HepG2 (cell line): Measurements from ENCODE around the gene PALS1. TPM values are rescaled to one million over a fixed set of nuclear protein-coding genes. Genes with fewer than 3 reads are reported as not detected.

Experiments
- ATAC-seq: fragments of 200-7000 bp; cut with Tn5 transposase; 3 replicates; pipeline ENCODE4 v1.9.1; 2020; ENCODE audit warnings: mild to moderate bottlenecking, moderate library complexity
- BruUV-seq: library from RNA; stranded (reverse); fragments of 400-500 nt; replicated peaks from 2 replicates; lab custom pipeline; 2021; lab: Mats Ljungman, UMichigan
- CTCF ChIA-PET: fragments of 300-600 bp; formaldehyde crosslinking; extraction: SDS; loops from one replicate; lab custom pipeline; 2021; ENCODE audit warnings: low total read pairs, inconsistent platforms, low intra/inter-chr PET ratio; lab: Yijun Ruan, JAX
- POLR2A ChIA-PET: fragments of 350-600 bp; sonication (Branson Sonifier 250); formaldehyde crosslinking; loops from one replicate; lab custom pipeline; 2020; ENCODE audit warnings: antibody characterized with exemption, inconsistent platforms; lab: Yijun Ruan, JAX
- DNase-seq: peaks from one replicate; pipeline ENCODE4 v3.0.0-alpha.2; 2015; ENCODE audit warnings: low spot score
- FAIRE-seq: peaks from 3 replicates; lab custom pipeline; 2011; peaks lifted over from hg19 to GRCh38; lab: Jason Lieb, UNC
- H2AFZ ChIP-seq: one replicate; pipeline ENCODE4 v1.6.1; 2011; ENCODE audit warnings: low read length, inconsistent platforms
- H3K27ac ChIP-seq: fragments of 300-600 bp; 3 replicates; pipeline ENCODE4 v1.8.0; 2011; ENCODE audit warnings: mixed run types, mild to moderate bottlenecking, mixed read lengths, low read length, inconsistent platforms; ENCODE audit not compliant: insufficient read depth; ENCODE audit errors: extremely low read length
- H3K27me3 ChIP-seq, 2 experiments: fragments of 200-600 bp in 1 of 2; 2 replicates in 1 of 2; 3 replicates in 1 of 2; pipeline versions ENCODE4 v1.6.0 to v1.8.0; 2011; ENCODE audit warnings: low read length in 2 of 2, mild to moderate bottlenecking in 2 of 2, moderate library complexity in 2 of 2, inconsistent platforms in 1 of 2; ENCODE audit not compliant: insufficient read depth in 2 of 2, control insufficient read depth in 1 of 2
- H3K36me3 ChIP-seq, 2 experiments: fragments of 200-600 bp in 1 of 2; replicated peaks in 1 of 2; 2 replicates in 1 of 2; 3 replicates in 1 of 2; pipeline versions ENCODE4 v1.5.1 to v1.8.0; 2011; ENCODE audit warnings: low read length in 2 of 2, inconsistent platforms in 1 of 2; ENCODE audit not compliant: insufficient read depth in 2 of 2, control insufficient read depth in 1 of 2
- H3K4me1 ChIP-seq: 2 replicates; pipeline ENCODE4 v1.5.1; 2012; ENCODE audit warnings: low read length, inconsistent platforms; ENCODE audit not compliant: insufficient read depth
- H3K4me2 ChIP-seq: 2 replicates; pipeline ENCODE4 v1.6.0; 2011; ENCODE audit warnings: low read depth, low read length, inconsistent platforms
- H3K4me3 ChIP-seq, 3 experiments: fragments of 200-600 bp in 1 of 3; sonication (generic), shearing (Covaris generic) in 1 of 3; replicated peaks in 1 of 3; 2 replicates each; pipeline ENCODE4 v1.5.1; 2011 to 2016; ENCODE audit warnings: low read length in 3 of 3, inconsistent platforms in 2 of 3, low read depth in 2 of 3, mild to moderate bottlenecking in 2 of 3, control low read depth in 1 of 3, mixed read lengths in 1 of 3; ENCODE audit not compliant: insufficient read depth in 1 of 3
- H3K79me2 ChIP-seq: one replicate; pipeline ENCODE4 v1.6.1; 2011; ENCODE audit warnings: low read length, inconsistent platforms; ENCODE audit not compliant: insufficient read depth
- H3K9ac ChIP-seq: 2 replicates; pipeline ENCODE4 v1.6.0; 2011; ENCODE audit warnings: mild to moderate bottlenecking, low read depth, low read length, inconsistent platforms; ENCODE audit not compliant: insufficient read depth
- H3K9me3 ChIP-seq: 2 replicates; pipeline ENCODE4 v1.5.1; 2012; ENCODE audit warnings: mild to moderate bottlenecking, low read length
- H4K20me1 ChIP-seq: 2 replicates; pipeline ENCODE4 v1.6.0; 2011; ENCODE audit warnings: inconsistent platforms, mild to moderate bottlenecking, low read length, moderate library complexity; ENCODE audit not compliant: insufficient read depth
- ARID2 ChIP-seq: sonication (generic); formaldehyde crosslinking; IDR thresholded peaks from 2 replicates; pipeline ENCODE4 v1.8.1; 2022; ENCODE audit warnings: mild to moderate bottlenecking, missing genetic modification reagents, borderline replicate concordance
- ATF1 ChIP-seq: IDR thresholded peaks from 2 replicates; pipeline ENCODE4 v1.6.1; 2016; ENCODE audit warnings: mild to moderate bottlenecking, control low read depth
- NFE2L2 ChIP-seq: fragments of 150-350 bp; IDR thresholded peaks from 2 replicates; pipeline ENCODE4 v1.6.1; 2014; ENCODE audit warnings: low read length
- RCOR2 ChIP-seq: IDR thresholded peaks from 2 replicates; pipeline ENCODE4 v1.6.1; 2016; ENCODE audit warnings: missing biosample characterization, missing genetic modification reagents
- TERF1 ChIP-seq: sonication (generic); formaldehyde crosslinking; IDR thresholded peaks from 2 replicates; pipeline ENCODE4 v1.8.0; 2022; ENCODE audit warnings: mild to moderate bottlenecking, missing genetic modification reagents, moderate library complexity
- ZNF484 ChIP-seq: sonication (generic); formaldehyde crosslinking; IDR thresholded peaks from 2 replicates; pipeline ENCODE4 v1.5.1; 2020; ENCODE audit warnings: mild to moderate bottlenecking, low read depth, missing genetic modification reagents, borderline replicate concordance
- WGBS: methylation state at CpG from one replicate; pipeline ENCODE4 v1.1.6; 2017; ENCODE audit warnings: low lambda C conversion rate; 5-methylcytosine and 5-hydroxymethylcytosine counted together
- in situ Hi-C: cut with HindIII; loops from 2 replicates; pipeline ENCODE4 v1.10.0; 2017; ENCODE audit warnings: low pct_unique_long_range_greater_than_20kb; ENCODE audit not compliant: extremely low pct_ligation_motif_present
- intact Hi-C: fragments of 100-400 bp; cut with micrococcal nuclease; formaldehyde crosslinking; loops from one replicate; pipeline ENCODE4 v1.10.0; 2022; ENCODE audit not compliant: unreplicated experiment
- polyA plus RNA-seq, 8 experiments: library from polyadenylated mRNA; depleted of rRNA in 3 of 8; stranded (reverse) in 7 of 8; unstranded in 1 of 8; fragments of >200 nt; fragmentation: Illumina TruSeq in 4 of 8; extraction: Trizol in 4 of 8; gene quantifications; 2 replicates each; pipeline versions ENCODE4 v1.2.1 to v1.2.3, GENCODE V29; 2011 to 2016; ENCODE audit warnings: low read depth in 4 of 8, missing spikeins in 1 of 8, mixed read lengths in 1 of 8; ENCODE audit not compliant: insufficient read depth in 1 of 8
- total RNA-seq, 5 experiments: library from RNA; depleted of rRNA; stranded (reverse); fragments of >200 nt; fragmentation: Illumina TruSeq; extraction: Trizol; gene quantifications; 2 replicates each; pipeline ENCODE4 v1.2.3, GENCODE V29; 2016; ENCODE audit warnings: low read depth in 1 of 5
- TF ChIP-seq, protein P1 (sequence below): sonication (generic); formaldehyde crosslinking; conservative IDR thresholded peaks from 2 replicates; pipeline ENCODE4 v1.5.0; 2020; ENCODE audit warnings: missing genetic modification reagents

The PALS1 gene
- total and polyA plus RNA-seq, 2 of the 13 experiments (the other 11 are each of a cell fraction or from before 2014, with no cell fraction given): 8.8 to 20.0 TPM

DNA sequence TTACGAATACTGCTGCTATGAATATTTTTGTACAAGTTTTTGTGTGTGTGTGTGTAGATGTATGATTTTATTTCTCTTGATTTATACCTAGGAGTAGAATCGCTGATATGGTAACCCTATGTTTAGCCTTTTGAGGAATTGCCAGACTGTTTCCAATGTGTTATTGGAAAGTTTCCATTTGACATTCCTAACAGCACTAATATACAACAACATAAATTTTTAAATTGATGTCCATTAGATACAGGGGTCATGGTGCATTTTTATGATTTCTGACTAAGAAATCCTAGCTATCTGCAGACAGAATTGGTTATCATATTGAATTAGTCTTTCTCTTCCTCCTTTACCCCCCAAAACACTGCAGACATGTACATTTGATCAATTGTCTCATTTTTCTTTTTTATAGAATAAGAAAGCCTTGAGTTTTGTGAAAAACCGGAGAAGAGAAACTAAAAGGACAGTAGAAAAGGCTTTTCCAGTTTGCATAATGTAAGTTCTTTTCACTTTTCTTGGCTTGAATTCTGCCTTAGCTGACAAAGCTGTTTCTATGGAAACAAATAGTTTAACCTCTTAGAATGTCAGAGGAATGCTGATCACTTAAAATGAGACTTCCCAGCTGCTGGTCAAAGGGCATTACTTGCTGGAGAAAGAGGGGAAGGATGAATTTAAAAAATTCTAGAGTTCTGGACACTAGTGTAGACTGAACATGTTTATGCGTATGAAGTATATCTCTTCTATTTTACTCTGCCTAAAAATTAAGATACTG is 28.2 kb downstream of the PALS1 start:
- CTCF ChIA-PET: no interaction called here
- no peaks in the 10 kb centered on the region for H3K27me3 ChIP-seq
- H3K9me3 ChIP-seq: no peaks in the 10 kb centered on the region
- H2AFZ ChIP-seq: no peak overlapping the region
- H3K27ac ChIP-seq: no peak overlapping the region
- ATAC-seq: no peak
- no peak for DNase-seq
- in situ Hi-C loops (no loop called here), intact Hi-C loops (no loop called here)
- H3K4me2 ChIP-seq: no peak overlapping the region
- no peaks in the 10 kb centered on the region for H4K20me1 ChIP-seq
- H3K4me1 ChIP-seq: peaks cover 13% of the 10 kb centered on the region
- no peak for FAIRE-seq
- H3K9ac ChIP-seq: no peak overlapping the region
- no peak overlapping the region for H3K4me3 ChIP-seq
- TF ChIP-seq RCOR2: no peak
- WGBS: 95% methylated on average over 4 of the region's 4 CpGs
- H3K36me3 ChIP-seq: peaks cover 1 to 5% of the 10 kb centered on the region in 2 experiments; a peak in 1 of 5 replicates
- BruUV-seq: no TSS peak
- H3K79me2 ChIP-seq: peaks cover 39% of the 10 kb centered on the region
- POLR2A ChIA-PET: no interaction called here

DNA sequence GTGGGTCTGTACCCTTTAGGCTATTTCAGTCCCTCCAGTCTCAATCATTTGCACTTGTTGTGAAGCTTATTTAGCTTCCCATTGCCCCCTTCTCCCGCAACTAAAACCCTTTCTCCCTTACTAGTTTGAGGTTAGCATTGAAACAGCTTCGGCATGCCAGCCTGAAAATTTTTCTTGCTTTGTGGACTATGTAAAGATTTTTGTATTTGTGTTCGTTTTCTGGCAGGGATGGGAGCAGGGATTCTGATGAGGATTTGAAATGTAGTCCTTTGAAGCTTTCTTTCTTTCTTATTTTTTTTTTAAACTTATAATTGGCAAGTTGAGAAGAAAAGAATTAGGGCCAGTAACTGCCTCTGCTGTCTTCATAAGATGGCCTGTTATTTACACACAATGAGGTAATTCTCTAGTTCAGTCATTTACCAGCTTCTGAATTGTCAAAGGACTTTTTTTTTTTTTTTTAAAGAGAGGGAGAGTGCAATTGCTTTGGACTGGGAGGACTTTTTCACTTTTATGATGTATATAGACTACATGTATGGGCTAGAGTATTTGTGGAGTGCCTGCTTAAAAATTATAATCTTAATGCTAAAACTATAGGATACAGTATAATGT is 29.0 kb downstream of the PALS1 start:
- FAIRE-seq (no peak), ATAC-seq (no peak), DNase-seq (no peak)
- BruUV-seq: no TSS peak
- Histone ChIP-seq H4K20me1 (no peaks in the 10 kb centered on the region), H3K36me3 (peaks cover 1 to 5% of the 10 kb centered on the region in 2 experiments; a peak in 1 of 5 replicates), H3K4me3 (no peak overlapping the region), H3K9ac (no peak overlapping the region), H2AFZ (no peak overlapping the region), H3K79me2 (peaks cover 37% of the 10 kb centered on the region), H3K9me3 (no peaks in the 10 kb centered on the region), H3K27me3 (no peaks in the 10 kb centered on the region), H3K4me2 (no peak overlapping the region), H3K4me1 (peaks cover 13% of the 10 kb centered on the region), H3K27ac (no peak overlapping the region)
- CTCF ChIA-PET: no interaction called here
- TF ChIP-seq TERF1: no peak
- TF ChIP-seq ATF1: no peak
- no peak for TF ChIP-seq ZNF484 (CRISPR knock-in tag)
- no peak for TF ChIP-seq NFE2L2
- TF ChIP-seq, protein P1, sequence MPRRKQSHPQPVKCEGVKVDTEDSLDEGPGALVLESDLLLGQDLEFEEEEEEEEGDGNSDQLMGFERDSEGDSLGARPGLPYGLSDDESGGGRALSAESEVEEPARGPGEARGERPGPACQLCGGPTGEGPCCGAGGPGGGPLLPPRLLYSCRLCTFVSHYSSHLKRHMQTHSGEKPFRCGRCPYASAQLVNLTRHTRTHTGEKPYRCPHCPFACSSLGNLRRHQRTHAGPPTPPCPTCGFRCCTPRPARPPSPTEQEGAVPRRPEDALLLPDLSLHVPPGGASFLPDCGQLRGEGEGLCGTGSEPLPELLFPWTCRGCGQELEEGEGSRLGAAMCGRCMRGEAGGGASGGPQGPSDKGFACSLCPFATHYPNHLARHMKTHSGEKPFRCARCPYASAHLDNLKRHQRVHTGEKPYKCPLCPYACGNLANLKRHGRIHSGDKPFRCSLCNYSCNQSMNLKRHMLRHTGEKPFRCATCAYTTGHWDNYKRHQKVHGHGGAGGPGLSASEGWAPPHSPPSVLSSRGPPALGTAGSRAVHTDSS (CRISPR knock-in tag): no peak
- no peak for TF ChIP-seq ARID2 (CRISPR knock-in tag)
- WGBS: 95% methylated on average over 3 of the region's 3 CpGs
- POLR2A ChIA-PET: no interaction called here
- intact Hi-C loops: no loop called here
- in situ Hi-C loops: no loop called here
